GM10266 (cell line): ENCODE results near the gene LGALS12.

Experiments
- DNase-seq: peaks from one replicate; pipeline ENCODE4 v3.0.0; 2012; ENCODE audit errors: extremely low spot score
- CTCF ChIP-seq: IDR thresholded peaks from 2 replicates; pipeline ENCODE4 v1.5.1; 2012; ENCODE audit warnings: mild to moderate bottlenecking, low read depth; ENCODE audit not compliant: control insufficient read depth, insufficient read depth; ENCODE audit errors: missing control alignments

The LGALS12 gene

DNA sequence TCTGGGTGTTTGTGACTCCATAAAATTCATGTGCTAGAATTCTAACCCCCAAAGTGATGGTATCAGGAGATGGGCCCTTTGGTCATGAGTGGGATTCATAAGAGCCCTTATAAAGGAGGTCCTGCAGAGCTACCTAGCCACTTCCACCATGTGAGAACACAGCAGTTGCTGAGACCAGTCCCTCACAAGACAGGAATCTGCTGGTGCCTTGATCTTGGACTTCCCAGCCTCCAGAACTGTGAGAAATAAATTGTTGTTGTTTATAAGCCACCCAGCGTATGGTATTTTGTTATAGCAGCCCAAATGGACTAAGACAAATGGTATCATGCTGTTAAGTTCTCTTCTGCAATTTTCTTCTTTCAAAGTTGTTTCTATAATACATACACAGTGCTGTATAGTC, 13.4 kb upstream of the LGALS12 start:
- DNase-seq, result no peak

DNA sequence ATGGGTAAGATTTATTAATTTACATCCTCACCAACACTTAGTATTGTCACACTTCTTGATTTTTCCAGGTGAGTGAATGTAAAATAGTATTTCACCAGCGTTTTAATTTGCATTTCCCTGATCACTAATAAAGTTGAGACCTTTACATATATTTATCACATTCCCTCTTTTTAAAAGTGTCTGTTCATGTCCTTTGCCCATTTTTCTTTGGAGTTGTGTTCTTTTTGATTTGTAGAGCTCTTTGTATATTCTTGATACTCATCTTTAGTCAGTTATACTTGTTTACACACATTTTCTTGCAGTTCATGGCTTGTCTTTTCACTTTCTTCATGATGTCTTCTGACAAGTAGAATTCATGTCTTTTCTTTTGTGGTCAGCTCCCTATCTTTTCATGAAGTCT, 12.8 kb upstream of the LGALS12 start:
- DNase-seq, result no peak
- TF ChIP-seq CTCF, result no peak

More for the DNA sequence above, 13.4 kb upstream of the LGALS12 start:
- no peak for TF ChIP-seq CTCF

DNA sequence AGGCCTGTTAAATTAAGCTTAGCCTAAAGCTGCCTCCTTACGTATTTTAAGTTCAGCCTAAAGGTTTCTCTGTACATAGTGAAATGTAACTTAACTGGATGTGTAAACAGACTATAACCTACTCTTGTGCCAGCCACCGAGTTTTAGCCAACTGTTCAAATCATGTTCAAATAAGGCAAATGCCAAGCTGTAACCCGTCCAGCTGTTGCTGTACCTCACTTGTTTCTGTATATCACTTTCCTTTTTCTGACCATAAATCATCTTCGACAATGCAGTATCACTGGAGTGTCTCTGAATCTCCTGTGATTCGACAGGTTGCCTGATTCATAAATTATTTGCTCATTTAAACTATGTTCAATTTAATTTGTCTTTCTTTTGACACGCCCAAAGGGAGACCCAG, 10.9 kb upstream of the LGALS12 start:
- DNase-seq, result no peak
- TF ChIP-seq CTCF, result no peak

DNA sequence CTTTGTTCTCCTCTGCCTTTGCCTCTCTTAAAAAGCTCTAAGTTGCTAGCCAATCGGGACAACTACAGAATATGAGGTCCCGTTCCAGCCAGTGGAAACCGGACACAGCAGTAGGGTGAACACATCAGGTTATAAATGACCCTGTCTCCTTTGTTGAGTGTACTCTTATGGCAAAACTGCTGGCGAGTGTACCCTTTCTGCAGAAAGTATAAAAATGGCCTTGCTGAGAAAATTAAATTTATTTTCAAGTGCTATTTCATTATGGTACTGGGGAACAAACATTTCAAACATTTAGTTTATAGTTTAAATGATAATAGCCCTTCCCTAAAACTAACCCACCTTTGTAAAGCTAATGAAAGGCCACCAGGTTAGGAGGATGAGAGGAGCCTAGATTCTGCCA, 6.0 kb upstream of the LGALS12 start:
- no peak for TF ChIP-seq CTCF

GRCh38 chr11:63501236-63501635, 4.6 kb upstream of the LGALS12 start:
- no peak for DNase-seq
- no peak for TF ChIP-seq CTCF

More for the DNA sequence above, 6.0 kb upstream of the LGALS12 start:
- no peak for DNase-seq

DNA sequence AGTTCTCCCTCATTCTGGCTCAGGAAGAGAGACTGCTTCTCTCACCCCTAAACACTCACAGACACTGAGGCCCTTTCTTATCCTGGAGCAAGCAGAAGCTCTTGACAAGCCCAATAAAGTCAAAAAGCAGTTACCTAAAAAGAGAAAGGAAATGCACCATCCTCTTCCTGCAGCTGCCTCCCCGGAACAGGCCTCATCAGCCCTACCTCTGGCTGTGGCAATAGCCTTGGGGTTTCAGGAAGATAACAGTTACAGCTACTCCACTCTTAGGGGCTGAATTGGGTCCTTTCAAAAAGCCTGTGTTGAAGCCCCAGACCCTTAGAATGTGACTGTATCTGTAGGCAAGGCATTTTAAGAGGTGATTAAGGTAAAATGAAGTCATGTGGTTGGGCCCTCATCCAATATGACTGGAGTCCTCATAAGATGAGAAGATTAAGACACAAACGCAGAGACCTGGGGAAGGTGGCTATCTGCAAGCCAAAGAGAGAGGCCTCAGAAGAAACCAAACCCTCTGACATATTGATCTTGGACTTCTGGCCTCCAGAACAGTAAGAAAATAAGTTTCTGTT, 3.5 kb upstream of the LGALS12 start:
- no peak for TF ChIP-seq CTCF
- no peak for DNase-seq

DNA sequence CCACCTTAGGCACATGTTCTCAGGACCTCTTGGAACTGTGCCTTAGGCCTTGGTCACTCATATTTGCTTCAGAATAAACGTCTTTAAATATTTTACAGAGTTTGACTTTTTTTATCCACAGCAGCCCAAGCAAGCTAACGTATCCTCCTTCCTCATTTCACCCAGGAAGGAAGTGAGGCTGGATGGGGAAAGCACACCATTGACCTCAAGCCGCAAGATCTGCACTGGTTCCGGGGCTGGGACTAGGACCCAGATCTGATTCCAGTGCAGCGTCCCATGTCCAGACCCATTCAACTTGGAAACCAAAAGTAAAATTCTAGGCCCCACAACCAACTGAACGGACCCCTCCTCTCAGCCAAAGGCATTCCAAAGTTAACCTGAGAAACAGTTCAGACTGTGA, 2.4 kb upstream of the LGALS12 start:
- DNase-seq, result no peak

More for the DNA sequence above, 2.4 kb upstream of the LGALS12 start:
- no peak for TF ChIP-seq CTCF
